Activated B cell treated with CpG ODN at 0.5 μM for 24 hours (primary cell): ENCODE data around the gene TAP1. TPM values are rescaled to one million over a fixed set of nuclear protein-coding genes. Genes with fewer than 3 reads are reported as not detected.
"Not testable (repeated sequence)": the region's sequence is repeated elsewhere in the genome, so short reads cannot be mapped to it uniquely, and the experiment has no call there.

Source experiments
- ATAC-seq: fragments of 200-7000 bp; cut with Tn5 transposase; one replicate; pipeline ENCODE4 v1.10.0; 2021; ENCODE audit warnings: low read depth, mild to moderate bottlenecking, moderate library complexity
- CTCF ChIA-PET: fragments of 350-600 bp; sonication (Branson Sonifier 250); formaldehyde crosslinking; loops from one replicate; lab custom pipeline; 2021; ENCODE audit warnings: antibody characterized with exemption; lab: Charles Lee
- POLR2A ChIA-PET: fragments of 350-600 bp; sonication (Branson Sonifier 250); formaldehyde crosslinking; loops from one replicate; lab custom pipeline; 2021; ENCODE audit warnings: antibody characterized with exemption; lab: Charles Lee
- DNase-seq: peaks from one replicate; pipeline ENCODE4 v3.0.0; 2022
- H3K27ac Mint-ChIP-seq: one replicate; pipeline ENCODE4 v1.8.0; 2020; ENCODE audit warnings: mixed read lengths
- H3K27me3 Mint-ChIP-seq: one replicate; pipeline ENCODE4 v1.8.0; 2021; ENCODE audit warnings: mixed read lengths
- H3K36me3 Mint-ChIP-seq: one replicate; pipeline ENCODE4 v1.8.0; 2021; ENCODE audit warnings: low read depth, mixed read lengths
- H3K4me1 Mint-ChIP-seq: one replicate; pipeline ENCODE4 v1.8.0; 2021; ENCODE audit warnings: mixed read lengths
- H3K4me3 Mint-ChIP-seq: one replicate; pipeline ENCODE4 v1.8.0; 2020; ENCODE audit warnings: mild to moderate bottlenecking, mixed read lengths
- H3K9me3 Mint-ChIP-seq: one replicate; pipeline ENCODE4 v1.8.0; 2020; ENCODE audit warnings: mixed read lengths
- CTCF ChIP-seq: fragments of 200-600 bp; IDR thresholded peaks from one replicate; pipeline ENCODE4 v1.8.0; 2022; ENCODE audit warnings: antibody characterized with exemption, mild to moderate bottlenecking
- intact Hi-C: fragments of 100-400 bp; cut with micrococcal nuclease; formaldehyde crosslinking; loops from one replicate; pipeline ENCODE4 v1.15.1; 2024
- total RNA-seq: library from RNA; stranded (reverse); gene quantifications from 2 replicates; pipeline ENCODE4 v1.2.3, GENCODE V29; 2022

TAP1 gene
- total RNA-seq, 1 donor from 2014 or later, result 151 TPM

- intact Hi-C loops, result no loop called here
- ChIA-PET CTCF (no interaction called here), POLR2A (interaction anchor here (0.6 to 3.5 kb wide), 7 partner anchors 9 to 381 kb away, joined by 3 to 8 read pairs (median 3); partner anchors contain the start of genes PSMB9, TAP1 and TAP2)
- peak; percentile 37 for ATAC-seq
- Mint-ChIP-seq H3K4me1 (peaks cover 36% of the 10 kb centered on the region), H3K9me3 (peaks cover 2% of the 10 kb centered on the region), H3K4me3 (no peak overlapping the region), H3K27ac (peak overlapping the region; percentile 41), H3K27me3 (no peaks in the 10 kb centered on the region), H3K36me3 (peaks cover 45% of the 10 kb centered on the region)
- TF ChIP-seq CTCF, result no peak
- DNase-seq, result no peak
Observed at GRCh38 chr6:32807020-32807580, 46.4 kb downstream of the TAP1 start.

DNA sequence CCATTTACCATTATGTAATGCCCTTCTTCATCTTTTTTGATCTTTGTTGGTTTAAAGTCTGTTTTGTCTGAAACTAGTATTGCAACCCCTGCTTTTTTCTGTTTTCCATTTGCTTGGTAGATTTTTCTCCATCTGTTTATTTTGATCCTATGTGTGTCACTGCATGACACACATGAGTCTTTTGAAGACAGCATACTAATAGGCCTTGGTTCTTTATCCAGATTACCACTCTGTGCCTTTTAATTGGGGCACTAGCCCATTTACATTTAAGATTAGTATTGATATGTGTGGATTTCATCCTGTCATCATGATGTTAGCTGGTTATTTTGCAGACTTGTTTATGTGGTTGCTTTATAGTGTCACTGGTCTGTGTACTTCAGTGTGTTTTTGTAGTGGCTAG lies 48.1 kb downstream of the TAP1 start:
- H3K27ac Mint-ChIP-seq, H3K27me3 Mint-ChIP-seq, DNase-seq: not testable (repeated sequence)

DNA sequence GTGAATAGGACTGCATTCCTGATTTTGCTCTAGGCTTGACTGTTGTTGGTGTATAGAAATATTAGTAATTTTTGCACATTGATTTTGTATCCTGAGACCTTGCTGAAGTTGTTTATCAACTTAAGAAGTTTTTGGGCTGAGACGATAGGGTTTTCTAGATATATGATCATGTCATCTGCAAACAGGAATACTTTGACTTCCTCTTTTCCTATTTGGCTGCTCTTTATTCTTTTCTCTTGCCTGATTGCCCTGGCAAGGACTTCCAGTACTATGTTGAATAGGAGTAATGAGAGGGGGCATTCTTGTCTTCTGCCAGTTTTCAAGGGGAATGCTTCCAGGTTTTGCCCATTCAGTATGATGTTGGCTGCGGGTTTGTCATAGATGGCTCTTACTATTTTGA lies 50.1 kb downstream of the TAP1 start:
- ATAC-seq (no peak), DNase-seq (no peak)
- H3K4me3 Mint-ChIP-seq, result no peak overlapping the region
- peaks cover 21% of the 10 kb centered on the region for H3K4me1 Mint-ChIP-seq
- intact Hi-C loops, result no loop called here
- peaks cover 16% of the 10 kb centered on the region for H3K36me3 Mint-ChIP-seq
- no peak overlapping the region for H3K27ac Mint-ChIP-seq
- no peak for TF ChIP-seq CTCF
- H3K27me3 Mint-ChIP-seq, result no peaks in the 10 kb centered on the region
- H3K9me3 Mint-ChIP-seq, result peaks cover 7% of the 10 kb centered on the region
- POLR2A ChIA-PET, result no interaction called here
- CTCF ChIA-PET, result interaction anchor here (0.6 kb wide), 1 partner anchor 68 kb away, joined by 3 read pairs; no protein-coding TSS in a partner anchor

More for the DNA sequence above, 48.1 kb downstream of the TAP1 start:
- POLR2A ChIA-PET, result interaction anchor here (0.5 to 1.8 kb wide), 3 partner anchors 7 to 1619 kb away, joined by 3 to 6 read pairs (median 3); partner anchors contain the start of genes PSMB9 and TAP1
- ATAC-seq, intact Hi-C loops, H3K4me3 Mint-ChIP-seq, H3K9me3 Mint-ChIP-seq, CTCF ChIA-PET: not testable (repeated sequence)
- H3K4me1 Mint-ChIP-seq, result peaks cover 28% of the 10 kb centered on the region
- peaks cover 34% of the 10 kb centered on the region for H3K36me3 Mint-ChIP-seq

DNA sequence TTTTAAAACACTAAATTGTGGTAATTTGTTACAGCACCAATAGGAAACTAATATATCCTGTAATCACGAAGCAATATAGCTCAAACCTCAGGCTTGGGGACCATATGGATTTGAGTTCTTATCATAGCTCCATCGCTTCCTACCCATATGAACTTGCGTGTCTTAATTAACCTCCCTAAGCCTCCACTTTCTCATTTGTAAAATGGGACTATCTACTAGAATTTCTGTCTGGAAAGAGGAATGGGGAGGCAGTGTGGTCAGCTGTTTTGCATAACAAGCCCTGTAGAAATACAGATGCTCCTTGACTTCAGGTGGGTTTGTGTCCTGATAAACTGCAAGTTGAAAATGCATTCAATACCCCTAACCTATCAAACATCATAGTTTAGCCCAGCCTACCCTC lies 53.8 kb downstream of the TAP1 start:
- Mint-ChIP-seq H3K27ac (no peak overlapping the region), H3K9me3 (peaks cover 6% of the 10 kb centered on the region), H3K36me3 (no peaks in the 10 kb centered on the region), H3K4me3 (no peak overlapping the region), H3K4me1 (peaks cover 34% of the 10 kb centered on the region), H3K27me3 (no peaks in the 10 kb centered on the region)
- CTCF ChIA-PET, result interaction anchor here (1.0 to 1.7 kb wide), 5 partner anchors 8 to 68 kb away, joined by 3 to 10 read pairs (median 3); partner anchors contain the start of gene TAP2
- POLR2A ChIA-PET, result interaction anchor here (0.7 to 1.7 kb wide), 8 partner anchors 13 to 340 kb away, joined by 3 to 8 read pairs (median 4); partner anchors contain the start of genes HLA-DOB, PSMB9, TAP1 and TAP2
- intact Hi-C loops, result loop anchor here (10.0 kb wide), 1 partner anchor 755 kb away; no protein-coding TSS in a partner anchor
- no peak for TF ChIP-seq CTCF
- no peak for DNase-seq
- no peak for ATAC-seq

DNA sequence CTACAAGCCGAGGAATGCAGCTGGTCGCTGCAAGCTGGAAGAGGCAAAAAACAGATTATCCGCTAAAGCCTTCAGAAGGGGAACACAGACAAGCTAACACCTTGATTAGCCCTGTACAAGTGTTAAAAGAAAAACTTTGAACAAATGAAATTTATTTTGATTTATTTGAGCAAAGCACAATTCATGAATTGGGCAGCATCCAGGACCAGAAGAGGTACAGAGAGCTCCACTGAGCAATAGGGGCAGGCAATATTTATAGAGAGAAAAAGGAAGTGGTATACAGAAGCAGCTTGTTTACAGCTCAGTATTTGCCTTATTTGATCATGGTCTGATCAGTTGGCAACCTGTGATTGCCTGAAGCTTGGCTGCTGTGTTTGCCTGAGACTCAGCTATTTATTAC lies 54.3 kb downstream of the TAP1 start:
- Mint-ChIP-seq H3K27ac (no peak overlapping the region), H3K4me1 (peaks cover 40% of the 10 kb centered on the region), H3K36me3 (no peaks in the 10 kb centered on the region), H3K4me3 (no peak overlapping the region), H3K9me3 (peaks cover 6% of the 10 kb centered on the region), H3K27me3 (no peaks in the 10 kb centered on the region)
- TF ChIP-seq CTCF, result no peak
- POLR2A ChIA-PET, result interaction anchor here (0.7 to 1.7 kb wide), 6 partner anchors 14 to 68 kb away, joined by 3 to 7 read pairs (median 3); partner anchors contain the start of genes HLA-DOB, PSMB9, TAP1 and TAP2
- CTCF ChIA-PET, result interaction anchor here (1.0 to 1.8 kb wide), 5 partner anchors 13 to 385 kb away, joined by 3 to 10 read pairs (median 6); partner anchors contain the start of gene TAP2
- ATAC-seq, result no peak
- intact Hi-C loops, result loop anchor here (10.0 kb wide), 1 partner anchor 754 kb away; no protein-coding TSS in a partner anchor
- DNase-seq, result no peak
